Measurements from ENCODE around the gene HSPB9. TPM values are rescaled to one million over a fixed set of nuclear protein-coding genes. Genes with fewer than 3 reads are reported as not detected.

HSPB9 gene
- total and polyA plus RNA-seq, 10 of the 15 experiments (the other 5 are each of a cell fraction or from before 2014, with no cell fraction given): 0.04 to 0.40 (median 0.11) TPM; not detected in 7

DNA sequence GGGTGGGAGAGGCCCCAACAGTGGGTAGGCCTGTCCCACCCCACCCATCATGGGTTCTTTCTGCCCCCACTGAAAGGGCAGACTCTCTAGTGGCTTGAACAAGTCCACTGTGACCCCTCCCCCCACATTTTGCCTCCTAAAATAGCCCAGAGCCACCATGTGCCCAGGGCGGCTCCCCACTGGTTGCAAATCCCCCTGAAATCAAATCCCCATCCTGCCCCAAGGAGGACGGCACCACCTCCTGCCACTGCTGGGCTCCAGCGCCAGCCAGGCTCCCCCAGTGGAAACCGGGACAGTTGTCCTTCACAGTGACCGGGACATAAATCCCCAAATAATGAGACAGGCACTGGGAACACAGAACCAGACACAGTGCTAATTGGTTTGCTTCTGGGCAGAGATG, 44.8 kb upstream of the HSPB9 start (continued):
- no peak for TF ChIP-seq NRF1 (conservative IDR thresholded peaks at IDR 0.05; ENCODE audit: low read depth, low read length)
- TF ChIP-seq ZSCAN29 (IDR thresholded peaks at IDR 0.05): no peak
- no peak for TF ChIP-seq JUNB (IDR thresholded peaks at IDR 0.05)
- no peak for TF ChIP-seq GABPA (IDR thresholded peaks at IDR 0.05; ENCODE audit: low read depth)
- no peak for TF ChIP-seq RUNX3 (IDR thresholded peaks at IDR 0.05; ENCODE audit: low read length)
- TF ChIP-seq, protein P1, sequence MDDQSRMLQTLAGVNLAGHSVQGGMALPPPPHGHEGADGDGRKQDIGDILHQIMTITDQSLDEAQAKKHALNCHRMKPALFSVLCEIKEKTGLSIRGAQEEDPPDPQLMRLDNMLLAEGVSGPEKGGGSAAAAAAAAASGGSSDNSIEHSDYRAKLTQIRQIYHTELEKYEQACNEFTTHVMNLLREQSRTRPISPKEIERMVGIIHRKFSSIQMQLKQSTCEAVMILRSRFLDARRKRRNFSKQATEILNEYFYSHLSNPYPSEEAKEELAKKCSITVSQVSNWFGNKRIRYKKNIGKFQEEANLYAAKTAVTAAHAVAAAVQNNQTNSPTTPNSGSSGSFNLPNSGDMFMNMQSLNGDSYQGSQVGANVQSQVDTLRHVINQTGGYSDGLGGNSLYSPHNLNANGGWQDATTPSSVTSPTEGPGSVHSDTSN (IDR thresholded peaks at IDR 0.05; ENCODE audit: insufficient replicate concordance, low read depth, low read length): no peak
- TF ChIP-seq SP1 (IDR thresholded peaks at IDR 0.05; ENCODE audit: low read depth, low read length): no peak
- TF ChIP-seq, protein P2, sequence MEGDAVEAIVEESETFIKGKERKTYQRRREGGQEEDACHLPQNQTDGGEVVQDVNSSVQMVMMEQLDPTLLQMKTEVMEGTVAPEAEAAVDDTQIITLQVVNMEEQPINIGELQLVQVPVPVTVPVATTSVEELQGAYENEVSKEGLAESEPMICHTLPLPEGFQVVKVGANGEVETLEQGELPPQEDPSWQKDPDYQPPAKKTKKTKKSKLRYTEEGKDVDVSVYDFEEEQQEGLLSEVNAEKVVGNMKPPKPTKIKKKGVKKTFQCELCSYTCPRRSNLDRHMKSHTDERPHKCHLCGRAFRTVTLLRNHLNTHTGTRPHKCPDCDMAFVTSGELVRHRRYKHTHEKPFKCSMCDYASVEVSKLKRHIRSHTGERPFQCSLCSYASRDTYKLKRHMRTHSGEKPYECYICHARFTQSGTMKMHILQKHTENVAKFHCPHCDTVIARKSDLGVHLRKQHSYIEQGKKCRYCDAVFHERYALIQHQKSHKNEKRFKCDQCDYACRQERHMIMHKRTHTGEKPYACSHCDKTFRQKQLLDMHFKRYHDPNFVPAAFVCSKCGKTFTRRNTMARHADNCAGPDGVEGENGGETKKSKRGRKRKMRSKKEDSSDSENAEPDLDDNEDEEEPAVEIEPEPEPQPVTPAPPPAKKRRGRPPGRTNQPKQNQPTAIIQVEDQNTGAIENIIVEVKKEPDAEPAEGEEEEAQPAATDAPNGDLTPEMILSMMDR (IDR thresholded peaks at IDR 0.05 in 2 of 3, conservative IDR thresholded peaks at IDR 0.05 in 1 of 3; ENCODE audit: control insufficient read depth in 2 of 3, extremely low read depth in 1 of 3, insufficient read depth in 1 of 3, low read depth in 3 of 3, low read length in 3 of 3): no peak
- no peak for TF ChIP-seq MYB (IDR thresholded peaks at IDR 0.05; ENCODE audit: borderline replicate concordance, low read depth, low read length)
- TF ChIP-seq RFX5 (IDR thresholded peaks at IDR 0.05; ENCODE audit: low read depth, low read length): no peak
- TF ChIP-seq ETV6 (conservative IDR thresholded peaks at IDR 0.05 in 1 of 2, IDR thresholded peaks at IDR 0.05 in 1 of 2; ENCODE audit: borderline replicate concordance in 1 of 2, low read depth in 1 of 2): no peak
